Activated naive CD4-positive, alpha-beta T cell treated with anti-CD3 and anti-CD28 coated beads, Interleukin-2, amount 10 ng/mL, durations not matched to agents 7 days and 5 days (primary cell): ENCODE results near the gene DPF3.

Experiments
- CTCF ChIA-PET: fragments of 350-600 bp; sonication (Branson Sonifier 250); formaldehyde crosslinking; loops from one replicate; lab custom pipeline; 2021; ENCODE audit warnings: antibody characterized with exemption; lab: Charles Lee
- DNase-seq: peaks from one replicate; pipeline ENCODE4 v3.0.0-alpha.2; 2020
- H3K27ac Mint-ChIP-seq: one replicate; pipeline ENCODE4 v1.8.0; 2021; ENCODE audit warnings: mild to moderate bottlenecking, moderate library complexity, mixed read lengths
- H3K27me3 Mint-ChIP-seq: one replicate; pipeline ENCODE4 v1.8.0; 2021; ENCODE audit warnings: mild to moderate bottlenecking, mixed read lengths
- H3K36me3 Mint-ChIP-seq: one replicate; pipeline ENCODE4 v1.8.0; 2021; ENCODE audit warnings: mixed read lengths
- H3K4me1 Mint-ChIP-seq: one replicate; pipeline ENCODE4 v1.8.0; 2021; ENCODE audit warnings: mixed read lengths
- H3K4me3 Mint-ChIP-seq: one replicate; pipeline ENCODE4 v1.8.0; 2021; ENCODE audit warnings: mild to moderate bottlenecking, moderate library complexity, mixed read lengths
- H3K9me3 Mint-ChIP-seq: one replicate; pipeline ENCODE4 v1.8.0; 2021; ENCODE audit warnings: mixed read lengths

Gene DPF3

DNA sequence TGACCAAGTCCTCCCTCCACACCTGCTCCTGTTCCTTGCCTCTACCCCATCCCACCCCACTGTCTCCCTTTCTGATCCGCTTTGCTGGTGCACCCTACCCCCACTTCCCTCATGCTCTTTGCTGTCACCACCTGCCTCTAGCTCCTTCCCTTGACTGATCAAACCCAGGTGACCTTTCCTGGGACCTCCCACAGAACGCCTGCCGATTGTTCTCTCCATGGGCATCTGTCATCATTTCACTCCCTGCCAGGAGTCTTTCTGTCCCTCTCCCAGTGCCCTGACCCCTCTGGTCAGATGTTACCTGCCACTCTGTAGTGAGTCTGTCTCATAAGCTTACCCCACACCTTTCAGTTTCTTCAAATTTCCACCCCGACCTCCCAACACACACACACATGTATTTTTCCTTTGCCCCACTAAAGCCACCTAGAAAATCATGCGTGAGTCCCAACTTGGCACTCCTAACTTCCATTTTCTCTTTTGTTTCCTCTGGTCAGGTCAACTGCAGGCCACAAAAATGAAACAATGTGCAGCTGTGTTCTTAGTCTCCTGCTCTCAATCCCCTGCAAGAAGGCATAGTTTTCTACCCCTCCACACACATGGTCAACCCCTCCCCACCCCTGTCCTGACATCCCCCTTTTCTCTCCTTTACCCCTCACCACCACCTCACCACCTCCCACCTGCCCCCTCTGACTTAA is 229.8 kb downstream of the DPF3 start:
- Mint-ChIP-seq H3K36me3 (peaks cover 35% of the 10 kb centered on the region), H3K9me3 (no peaks in the 10 kb centered on the region), H3K4me1 (peaks cover 4% of the 10 kb centered on the region), H3K4me3 (no peak overlapping the region), H3K27me3 (peaks cover 25% of the 10 kb centered on the region), H3K27ac (no peak overlapping the region)
- DNase-seq: no peak
- CTCF ChIA-PET: no interaction called here

DNA sequence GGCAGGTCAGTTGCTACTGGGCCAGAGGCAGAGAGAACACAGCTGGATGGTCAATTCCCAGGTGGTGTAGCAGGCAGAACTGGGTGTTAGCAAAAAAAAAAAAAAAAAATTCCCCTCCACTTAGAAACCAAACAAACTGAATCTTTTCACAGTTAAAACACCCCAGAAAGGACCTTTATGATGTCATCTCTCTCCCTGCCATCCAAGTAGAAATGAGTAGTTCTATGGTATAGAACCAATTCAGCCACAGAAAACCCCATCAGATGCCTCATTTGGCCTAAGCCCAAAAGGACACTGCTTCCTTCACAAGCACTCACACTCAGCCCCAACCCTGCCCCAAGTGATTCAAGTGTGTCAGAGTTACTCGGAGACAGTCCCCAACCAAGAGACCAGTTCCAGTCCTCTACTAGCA is 230.8 kb downstream of the DPF3 start:
- H3K36me3 Mint-ChIP-seq: peaks cover 30% of the 10 kb centered on the region
- no peak for DNase-seq
- peaks cover 28% of the 10 kb centered on the region for H3K27me3 Mint-ChIP-seq
- no peak overlapping the region for H3K4me3 Mint-ChIP-seq
- no peak overlapping the region for H3K27ac Mint-ChIP-seq
- peaks cover 4% of the 10 kb centered on the region for H3K4me1 Mint-ChIP-seq
- CTCF ChIA-PET: no interaction called here
- H3K9me3 Mint-ChIP-seq: no peaks in the 10 kb centered on the region

DNA sequence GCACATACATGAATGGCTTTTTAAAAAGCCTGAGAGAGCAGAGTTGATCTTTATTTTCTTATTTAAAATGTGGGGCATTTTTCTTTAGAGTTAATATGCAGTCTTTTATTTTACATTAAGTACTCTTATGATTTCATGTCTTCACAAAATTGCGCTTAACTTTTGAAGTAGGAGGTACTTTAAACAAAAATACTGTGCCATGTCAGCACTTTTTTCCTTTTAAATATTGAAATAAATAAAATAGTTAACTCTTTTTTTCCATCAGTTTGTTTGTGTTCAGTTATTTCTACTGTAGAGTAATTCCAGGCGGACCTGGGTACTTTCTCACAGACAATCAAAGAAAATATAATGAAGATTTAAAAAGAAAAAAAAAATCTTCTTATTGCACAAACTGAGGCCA is 231.7 kb downstream of the DPF3 start:
- Mint-ChIP-seq H3K4me1 (peaks cover 4% of the 10 kb centered on the region), H3K27ac (no peak overlapping the region), H3K4me3 (no peak overlapping the region), H3K27me3 (peaks cover 28% of the 10 kb centered on the region), H3K9me3 (no peaks in the 10 kb centered on the region), H3K36me3 (peaks cover 29% of the 10 kb centered on the region)
- CTCF ChIA-PET: no interaction called here
- DNase-seq: no peak

DNA sequence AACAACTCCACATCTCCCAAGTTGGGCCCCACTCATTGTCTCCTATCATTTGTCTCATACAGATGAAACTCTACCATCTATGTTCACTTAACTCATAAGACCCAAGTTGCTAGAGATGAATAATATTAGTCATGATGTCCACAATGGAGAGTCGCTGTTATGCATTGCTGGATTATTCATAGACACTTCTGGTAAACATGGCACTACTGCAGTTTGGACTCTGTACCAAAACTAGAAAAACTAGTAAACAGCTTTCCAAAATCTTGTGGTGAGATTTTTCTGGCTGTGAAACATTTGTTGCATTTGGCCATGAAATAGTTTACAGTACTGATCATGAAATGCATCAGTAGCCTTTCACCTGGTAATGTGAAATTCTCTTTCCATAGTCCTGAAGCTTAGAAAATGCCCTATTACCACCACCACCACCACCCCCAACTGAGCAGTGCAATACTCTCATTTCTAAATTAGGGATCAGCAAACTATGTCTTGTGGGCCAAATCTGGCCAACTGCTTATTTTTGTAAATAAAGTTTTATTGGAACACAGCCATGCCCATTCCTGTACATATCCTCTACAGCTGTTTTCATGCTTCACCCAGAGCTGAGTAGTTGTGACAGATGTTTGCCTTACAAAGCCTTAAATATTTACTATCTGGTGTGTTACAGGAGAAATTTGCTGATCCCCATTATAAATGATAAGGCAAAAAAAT is 236.5 kb downstream of the DPF3 start:
- Mint-ChIP-seq H3K36me3 (peaks cover 11% of the 10 kb centered on the region), H3K27ac (no peak overlapping the region), H3K4me1 (peaks cover 2% of the 10 kb centered on the region), H3K27me3 (peaks cover 18% of the 10 kb centered on the region), H3K4me3 (no peak overlapping the region), H3K9me3 (no peaks in the 10 kb centered on the region)
- DNase-seq: no peak
- CTCF ChIA-PET: no interaction called here

DNA sequence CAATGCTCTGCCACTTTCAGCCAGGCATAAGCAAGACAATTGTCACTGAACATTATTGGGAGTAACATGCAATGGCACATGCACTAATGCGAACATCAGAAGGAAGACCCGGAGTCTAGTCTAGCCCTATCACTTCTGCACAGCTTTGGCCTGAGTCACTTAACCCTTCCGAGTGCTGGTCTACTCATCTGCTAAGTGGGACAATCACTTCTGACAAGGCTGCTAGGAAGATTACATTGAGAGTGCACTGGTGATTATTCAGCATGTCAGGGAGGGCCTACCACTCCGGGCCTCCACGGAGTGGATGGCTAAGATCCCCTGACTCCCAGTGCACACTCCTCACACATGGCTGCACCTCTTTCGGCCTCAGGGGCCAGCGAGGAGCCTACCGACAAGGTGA is 240.9 kb downstream of the DPF3 start:
- peaks cover 12% of the 10 kb centered on the region for H3K27me3 Mint-ChIP-seq
- H3K4me1 Mint-ChIP-seq: no peaks in the 10 kb centered on the region
- no peaks in the 10 kb centered on the region for H3K9me3 Mint-ChIP-seq
- H3K36me3 Mint-ChIP-seq: no peaks in the 10 kb centered on the region
- CTCF ChIA-PET: no interaction called here
- no peak overlapping the region for H3K4me3 Mint-ChIP-seq
- H3K27ac Mint-ChIP-seq: no peak overlapping the region
- DNase-seq: no peak

DNA sequence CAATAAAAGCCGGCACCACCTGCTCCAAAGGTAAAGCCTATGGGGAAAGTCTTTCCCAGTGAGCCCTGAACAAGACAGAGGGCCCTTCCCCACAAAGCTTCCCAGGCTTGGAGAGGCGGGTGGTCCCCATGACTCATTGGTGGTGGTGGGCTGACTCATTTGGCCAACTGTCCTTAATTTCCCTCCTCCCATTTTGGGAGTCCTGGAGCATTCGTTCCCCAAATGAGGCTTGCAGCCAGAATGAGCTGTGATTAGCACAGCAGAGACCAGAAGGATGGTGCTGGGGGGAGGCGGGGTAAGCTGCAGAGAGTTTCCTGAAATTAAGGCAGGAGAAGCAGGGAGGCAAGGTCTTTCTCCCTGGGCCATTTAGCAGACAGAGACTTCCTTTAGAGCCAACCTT is 241.7 kb downstream of the DPF3 start:
- no peak for DNase-seq
- peaks cover 12% of the 10 kb centered on the region for H3K27me3 Mint-ChIP-seq
- no peaks in the 10 kb centered on the region for H3K36me3 Mint-ChIP-seq
- H3K9me3 Mint-ChIP-seq: no peaks in the 10 kb centered on the region
- CTCF ChIA-PET: no interaction called here
- H3K27ac Mint-ChIP-seq: no peak overlapping the region
- no peak overlapping the region for H3K4me3 Mint-ChIP-seq
- H3K4me1 Mint-ChIP-seq: no peaks in the 10 kb centered on the region

DNA sequence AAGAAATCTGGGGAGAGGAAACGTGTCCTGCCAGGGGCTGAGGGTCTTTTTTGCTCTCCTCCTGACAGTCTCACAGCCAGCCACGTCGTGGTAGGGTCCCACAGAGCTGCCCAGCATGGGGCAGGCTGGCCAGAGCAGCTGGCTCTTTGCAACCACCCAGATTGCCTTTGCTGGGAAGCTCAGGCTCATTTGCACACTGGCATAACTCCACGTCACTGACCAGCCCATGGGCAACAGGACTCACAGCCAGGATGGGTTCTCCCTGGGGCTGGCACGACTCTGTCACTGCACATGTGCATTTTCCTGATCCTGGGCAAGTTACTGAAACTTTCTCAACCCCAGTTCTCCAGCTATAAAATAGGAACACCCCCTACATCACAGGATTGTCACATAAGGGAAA is 242.2 kb downstream of the DPF3 start:
- H3K27ac Mint-ChIP-seq: no peak overlapping the region
- H3K4me3 Mint-ChIP-seq: no peak overlapping the region
- CTCF ChIA-PET: no interaction called here
- H3K27me3 Mint-ChIP-seq: peaks cover 12% of the 10 kb centered on the region
- no peak for DNase-seq
- H3K4me1 Mint-ChIP-seq: no peaks in the 10 kb centered on the region
- no peaks in the 10 kb centered on the region for H3K36me3 Mint-ChIP-seq
- no peaks in the 10 kb centered on the region for H3K9me3 Mint-ChIP-seq

DNA sequence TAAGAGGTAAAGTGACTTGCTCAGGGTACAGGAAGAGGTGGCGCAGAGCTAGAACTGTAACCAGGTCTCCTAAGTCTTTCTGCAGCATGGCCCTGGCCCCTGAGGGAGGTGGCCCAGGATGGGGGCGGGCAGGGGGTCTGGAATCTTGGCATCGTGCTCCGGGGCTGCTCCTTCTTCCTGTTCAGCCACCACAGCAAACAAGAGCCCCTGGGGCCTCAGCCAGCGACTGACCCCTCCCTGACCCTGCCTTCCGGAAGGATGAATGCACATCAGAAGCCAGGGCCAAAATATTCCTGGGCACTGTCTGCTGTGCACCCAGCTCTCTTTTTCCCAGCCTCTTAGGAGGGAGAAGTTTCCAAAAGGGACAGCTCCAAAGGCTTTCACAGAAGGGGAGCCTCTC is 242.8 kb downstream of the DPF3 start:
- CTCF ChIA-PET: no interaction called here
- Mint-ChIP-seq H3K36me3 (no peaks in the 10 kb centered on the region), H3K9me3 (no peaks in the 10 kb centered on the region), H3K4me3 (no peak overlapping the region), H3K27ac (no peak overlapping the region), H3K4me1 (no peaks in the 10 kb centered on the region), H3K27me3 (peaks cover 12% of the 10 kb centered on the region)
- no peak for DNase-seq

DNA sequence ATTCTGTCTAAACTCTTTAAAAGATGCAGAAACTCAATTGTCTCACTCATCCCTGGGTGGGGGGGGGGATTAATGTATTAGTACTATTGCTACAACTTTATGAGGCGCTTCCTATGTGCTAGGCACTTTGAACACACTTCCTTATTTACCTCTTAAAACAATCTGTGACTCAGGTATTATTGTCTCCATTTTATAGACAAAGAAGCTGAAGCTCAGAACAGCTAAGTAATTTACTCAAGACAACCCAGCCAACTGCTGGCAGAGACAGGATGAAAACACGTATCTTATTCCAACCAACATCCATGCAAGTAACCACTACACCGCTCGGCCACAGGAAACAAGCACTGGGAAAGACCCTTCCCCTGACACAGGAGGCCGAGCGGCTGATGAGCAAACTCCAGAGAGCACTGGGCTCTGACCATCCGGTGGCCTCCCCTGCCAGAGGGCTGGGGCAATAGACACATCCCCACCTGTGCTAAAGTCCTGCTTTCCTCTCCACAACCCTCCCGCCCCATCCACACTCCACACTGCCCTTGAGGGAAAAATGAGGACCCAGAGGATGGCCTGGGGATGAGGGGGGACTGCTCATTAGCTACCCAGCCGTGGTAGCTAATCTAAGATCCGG is 244.2 kb downstream of the DPF3 start:
- Mint-ChIP-seq H3K4me3 (no peak overlapping the region), H3K27me3 (peaks cover 12% of the 10 kb centered on the region), H3K36me3 (no peaks in the 10 kb centered on the region), H3K4me1 (no peaks in the 10 kb centered on the region), H3K27ac (no peak overlapping the region), H3K9me3 (no peaks in the 10 kb centered on the region)
- CTCF ChIA-PET: interaction anchor here (1.1 kb wide), 1 partner anchor 256 kb away, joined by 3 read pairs; no protein-coding TSS in a partner anchor
- DNase-seq: no peak

DNA sequence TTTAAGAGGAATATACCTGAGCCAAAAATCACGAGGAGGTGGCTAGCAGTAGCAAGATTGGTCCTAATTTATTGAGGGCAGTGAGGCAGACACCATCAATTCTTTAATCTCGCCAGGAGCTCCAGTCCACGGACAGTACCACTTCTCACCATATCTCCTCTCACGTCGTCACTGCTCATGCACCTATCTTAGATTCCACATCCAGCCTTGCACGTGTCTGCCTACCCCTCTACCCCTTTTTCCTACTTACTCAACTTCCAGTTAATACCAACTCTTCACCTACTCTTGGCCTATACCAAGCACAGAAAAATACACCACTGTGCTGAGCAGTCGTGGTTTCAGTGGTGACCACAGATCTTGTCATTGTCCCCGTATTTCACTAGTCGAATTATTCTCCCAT is 246.1 kb downstream of the DPF3 start:
- DNase-seq: no peak
- H3K4me3 Mint-ChIP-seq: no peak overlapping the region
- H3K9me3 Mint-ChIP-seq: no peaks in the 10 kb centered on the region
- H3K27me3 Mint-ChIP-seq: peaks cover 13% of the 10 kb centered on the region
- H3K4me1 Mint-ChIP-seq: no peaks in the 10 kb centered on the region
- CTCF ChIA-PET: no interaction called here
- H3K27ac Mint-ChIP-seq: no peak overlapping the region
- H3K36me3 Mint-ChIP-seq: no peaks in the 10 kb centered on the region

DNA sequence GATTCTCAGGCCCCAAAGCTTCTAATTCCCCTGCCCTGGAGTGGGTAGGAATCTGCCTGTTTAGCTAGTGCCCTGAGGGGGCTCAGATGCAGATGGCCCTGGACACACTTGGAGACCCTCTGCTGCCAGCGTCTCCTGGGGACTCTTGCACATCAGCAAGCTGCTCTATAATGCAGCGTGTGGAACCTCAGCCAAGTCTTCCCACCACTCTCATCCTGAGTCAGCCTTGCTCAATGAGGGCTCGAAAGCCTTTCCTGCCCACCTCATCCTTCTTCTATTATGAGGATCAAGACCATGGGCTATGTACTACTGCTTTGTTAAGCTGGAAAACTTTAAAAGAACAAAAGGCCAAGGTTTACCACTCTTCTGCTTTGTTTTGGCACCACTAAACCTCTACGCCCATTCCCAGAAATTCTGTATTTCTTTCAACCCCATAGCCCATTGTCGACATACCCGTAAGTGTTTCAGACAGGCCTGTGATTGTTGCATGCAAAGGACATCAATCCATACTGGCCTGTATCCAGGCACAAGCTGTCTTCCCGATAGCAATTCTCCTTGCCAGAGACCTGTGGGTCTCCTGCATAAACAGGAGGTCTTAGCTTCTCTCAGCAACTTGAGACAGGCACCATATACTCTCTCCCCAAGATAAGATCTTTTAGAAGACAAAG is 246.9 kb downstream of the DPF3 start:
- DNase-seq: no peak
- H3K27me3 Mint-ChIP-seq: peaks cover 17% of the 10 kb centered on the region
- peaks cover 3% of the 10 kb centered on the region for H3K9me3 Mint-ChIP-seq
- no peaks in the 10 kb centered on the region for H3K36me3 Mint-ChIP-seq
- H3K4me1 Mint-ChIP-seq: no peaks in the 10 kb centered on the region
- CTCF ChIA-PET: no interaction called here
- no peak overlapping the region for H3K4me3 Mint-ChIP-seq
- H3K27ac Mint-ChIP-seq: no peak overlapping the region

DNA sequence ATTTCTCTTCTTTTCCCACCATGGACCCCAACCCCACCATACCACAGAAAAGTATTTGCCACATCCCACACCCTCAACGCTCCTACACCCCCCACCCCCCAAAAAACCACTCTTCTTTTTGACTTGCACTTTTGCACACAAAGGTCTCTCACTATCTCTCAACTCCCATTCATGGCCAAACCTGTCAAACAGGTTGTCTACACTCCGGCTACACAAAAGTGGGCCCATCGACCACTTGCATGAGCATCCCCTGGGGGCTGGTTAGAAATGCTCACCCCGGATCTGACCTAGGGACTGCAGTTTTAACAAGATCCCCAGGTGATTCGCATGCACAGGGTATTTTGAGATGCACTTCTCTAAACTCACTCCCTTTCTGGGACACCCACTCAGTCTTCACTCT is 248.2 kb downstream of the DPF3 start:
- peaks cover 5% of the 10 kb centered on the region for H3K4me1 Mint-ChIP-seq
- peaks cover 3% of the 10 kb centered on the region for H3K36me3 Mint-ChIP-seq
- peaks cover 11% of the 10 kb centered on the region for H3K9me3 Mint-ChIP-seq
- CTCF ChIA-PET: no interaction called here
- H3K27me3 Mint-ChIP-seq: peaks cover 29% of the 10 kb centered on the region
- no peak for DNase-seq
- H3K27ac Mint-ChIP-seq: no peak overlapping the region
- H3K4me3 Mint-ChIP-seq: no peak overlapping the region

DNA sequence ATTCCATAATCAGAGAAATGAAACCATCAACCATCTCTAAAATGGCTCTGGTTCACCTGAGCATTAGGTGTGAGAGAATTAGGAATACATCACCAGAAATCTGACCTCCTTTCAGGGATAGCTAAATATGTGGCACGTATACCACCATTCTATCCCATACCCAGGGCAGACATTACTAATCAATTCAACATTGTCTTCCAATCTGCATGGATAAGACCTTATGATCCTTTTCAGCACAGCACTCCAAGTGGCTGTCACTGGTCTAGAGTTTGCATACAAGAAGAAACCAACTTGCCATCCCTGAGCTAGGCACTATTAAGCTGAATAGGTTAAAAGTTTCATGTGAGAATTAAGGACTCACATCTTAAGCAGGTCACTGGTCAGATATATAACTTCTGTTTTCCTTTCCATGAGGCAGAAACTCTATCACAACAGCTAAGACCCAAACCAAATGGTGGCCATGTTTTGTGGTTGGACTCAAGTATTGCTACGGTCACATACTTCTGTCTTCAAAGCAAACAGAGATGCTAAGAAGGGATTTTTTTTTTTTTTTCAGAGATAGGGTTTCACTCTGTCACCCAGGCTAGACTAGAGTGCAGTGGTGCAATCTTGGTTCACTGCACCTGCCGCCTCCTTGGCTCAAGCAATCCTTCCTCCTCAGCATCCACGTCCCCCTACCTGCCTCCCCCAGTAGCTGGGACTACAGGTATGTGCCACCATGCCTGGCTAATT is 249.0 kb downstream of the DPF3 start:
- H3K9me3 Mint-ChIP-seq: peaks cover 17% of the 10 kb centered on the region
- DNase-seq: no peak
- H3K27me3 Mint-ChIP-seq: peaks cover 29% of the 10 kb centered on the region
- peaks cover 9% of the 10 kb centered on the region for H3K4me1 Mint-ChIP-seq
- H3K4me3 Mint-ChIP-seq: no peak overlapping the region
- H3K36me3 Mint-ChIP-seq: peaks cover 4% of the 10 kb centered on the region
- CTCF ChIA-PET: no interaction called here
- no peak overlapping the region for H3K27ac Mint-ChIP-seq

DNA sequence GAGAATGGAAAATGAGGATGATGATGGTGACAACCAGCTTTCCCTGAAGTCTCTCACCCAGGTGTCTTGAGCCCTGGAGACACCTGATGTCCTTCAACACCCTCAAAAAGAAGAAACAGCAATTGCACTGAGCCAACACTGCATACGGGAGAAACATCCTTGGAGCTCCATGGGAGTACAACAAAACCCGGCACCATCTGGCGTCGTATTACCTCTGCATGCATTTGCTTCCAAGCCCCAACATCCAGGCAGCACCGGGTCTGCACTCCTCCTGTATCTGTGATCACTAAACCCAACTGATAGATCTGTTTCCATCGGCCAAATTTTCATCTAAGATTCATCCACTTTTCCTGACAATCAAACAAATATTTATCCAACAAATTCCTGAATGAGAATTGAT is 249.9 kb downstream of the DPF3 start:
- Mint-ChIP-seq H3K4me1 (peaks cover 9% of the 10 kb centered on the region), H3K36me3 (peaks cover 8% of the 10 kb centered on the region), H3K27me3 (peaks cover 33% of the 10 kb centered on the region), H3K9me3 (peaks cover 22% of the 10 kb centered on the region), H3K27ac (no peak overlapping the region), H3K4me3 (no peak overlapping the region)
- CTCF ChIA-PET: interaction anchor here (0.9 kb wide), 1 partner anchor 126 kb away, joined by 3 read pairs; no protein-coding TSS in a partner anchor
- DNase-seq: no peak
